Measurements from ENCODE around the gene CNGA3.

The CNGA3 gene

GRCh38 chr2:98445177-98445682, 99.0 kb downstream of the CNGA3 start:
- no peak for DNase-seq

GRCh38 chr2:98445683-98446581, 99.7 kb downstream of the CNGA3 start:
- DNase-seq = peak; percentile 7 to 21

DNA sequence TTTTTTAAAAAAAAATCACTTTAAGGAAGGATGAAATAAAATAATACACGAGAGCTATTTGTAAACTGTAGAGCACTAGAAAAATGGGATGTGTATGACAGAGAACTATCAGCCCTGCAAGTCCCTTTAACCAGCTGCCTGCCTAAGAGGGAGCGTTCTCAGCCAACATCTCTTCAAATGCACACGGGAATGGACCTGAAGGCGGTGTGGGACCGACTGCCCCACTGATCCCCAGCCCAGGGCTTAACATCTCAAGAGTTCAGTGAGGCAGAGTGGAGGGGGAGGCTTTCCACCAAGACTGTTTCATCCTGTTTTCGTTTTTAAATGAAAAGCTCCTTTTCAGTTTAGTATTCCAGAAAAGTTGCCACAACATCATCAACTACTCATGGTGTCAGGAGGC, 100.6 kb downstream of the CNGA3 start:
- DNase-seq = no peak
